ENCODE measurements around the gene SUN1. TPM values are rescaled to one million over a fixed set of nuclear protein-coding genes. Genes with fewer than 3 reads are reported as not detected.

The SUN1 gene
- total and polyA plus RNA-seq, 10 of the 15 experiments (the other 5 are each of a cell fraction or from before 2014, with no cell fraction given), result 27.8 to 107 (median 65.8) TPM

DNA sequence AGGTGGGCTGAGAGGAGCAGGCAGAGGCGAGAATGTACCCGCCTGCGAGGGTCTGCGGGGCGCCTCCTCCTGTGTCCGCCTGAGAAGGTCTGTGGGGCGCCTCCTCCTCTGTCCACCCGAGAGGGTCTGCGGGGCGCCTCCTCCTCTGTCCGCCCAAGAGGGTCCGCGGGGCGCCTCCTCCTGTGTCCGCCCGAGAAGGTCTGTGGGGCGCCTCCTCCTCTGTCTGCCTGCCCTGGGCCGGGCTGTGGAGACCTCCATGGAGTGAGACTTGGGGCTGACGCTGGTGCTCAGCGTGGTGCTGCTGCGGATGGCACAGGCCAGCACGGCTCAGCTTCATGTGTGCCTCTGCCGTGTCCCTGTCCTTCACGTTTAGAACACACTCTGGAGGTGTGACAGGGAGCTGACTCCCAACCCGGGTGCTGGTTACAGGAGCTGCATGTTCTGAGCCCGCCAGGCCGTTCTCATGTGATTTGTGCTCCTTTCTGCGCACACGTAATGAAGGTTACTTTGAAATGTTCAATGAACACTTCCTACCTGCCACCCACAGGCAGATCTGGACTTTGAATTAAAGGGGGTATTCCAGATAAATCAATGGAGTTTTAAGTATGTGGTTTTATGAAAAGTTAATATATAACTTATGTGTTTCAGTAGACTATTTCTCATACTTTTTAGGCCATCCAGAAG lies 23.6 kb downstream of the SUN1 start:
- CTCF ChIA-PET, result no interaction called here
- H2AFZ ChIP-seq (ENCODE audit: control insufficient read depth, low read depth, low read length), result no peak overlapping the region
- 97% methylated on average over 21 of the region's 29 CpGs for WGBS (ENCODE audit: insufficient coverage, insufficient replicate concordance, low lambda C conversion rate, missing lambda C conversion rate)
- POLR2A ChIA-PET, result no interaction called here
- no peak for FAIRE-seq
- no peak overlapping the region for H3K4me2 ChIP-seq (ENCODE audit: control insufficient read depth, insufficient read depth)
- no peaks in the 10 kb centered on the region for H3K27me3 ChIP-seq (replicated peaks in 1 of 2; ENCODE audit: control insufficient read depth in 2 of 2, insufficient read depth in 2 of 2, low read length in 1 of 2)
- H3K9ac ChIP-seq (ENCODE audit: control insufficient read depth, insufficient read depth, low read length), result no peak overlapping the region
- H3K36me3 ChIP-seq (ENCODE audit: control insufficient read depth in 2 of 2, insufficient read depth in 2 of 2, low read length in 1 of 2), result peaks cover 35 to 48% of the 10 kb centered on the region in 2 experiments
- H3K4me1 ChIP-seq (ENCODE audit: control insufficient read depth, insufficient read depth, low read length), result no peaks in the 10 kb centered on the region
- SMC1A ChIA-PET (ENCODE audit: uncharacterized antibody, unreplicated experiment), result no interaction called here
- TF ChIP-seq CEBPB (IDR thresholded peaks at IDR 0.05; ENCODE audit: borderline replicate concordance in 1 of 2, low read depth in 2 of 2, low read length in 2 of 2) (no peak), CHD4 (IDR thresholded peaks at IDR 0.05) (no peak), SRF (IDR thresholded peaks at IDR 0.05; ENCODE audit: low read depth in 2 of 2, low read length in 2 of 2) (no peak), NR2C2 (IDR thresholded peaks at IDR 0.05; ENCODE audit: borderline replicate concordance, control insufficient read depth, insufficient read length, low read depth) (no peak), ZNF217 (IDR thresholded peaks at IDR 0.05) (no peak), NR2C1 (IDR thresholded peaks at IDR 0.05) (no peak), NFYA (IDR thresholded peaks at IDR 0.05; ENCODE audit: borderline replicate concordance, low read depth, low read length) (no peak)
- TF ChIP-seq, protein P1, sequence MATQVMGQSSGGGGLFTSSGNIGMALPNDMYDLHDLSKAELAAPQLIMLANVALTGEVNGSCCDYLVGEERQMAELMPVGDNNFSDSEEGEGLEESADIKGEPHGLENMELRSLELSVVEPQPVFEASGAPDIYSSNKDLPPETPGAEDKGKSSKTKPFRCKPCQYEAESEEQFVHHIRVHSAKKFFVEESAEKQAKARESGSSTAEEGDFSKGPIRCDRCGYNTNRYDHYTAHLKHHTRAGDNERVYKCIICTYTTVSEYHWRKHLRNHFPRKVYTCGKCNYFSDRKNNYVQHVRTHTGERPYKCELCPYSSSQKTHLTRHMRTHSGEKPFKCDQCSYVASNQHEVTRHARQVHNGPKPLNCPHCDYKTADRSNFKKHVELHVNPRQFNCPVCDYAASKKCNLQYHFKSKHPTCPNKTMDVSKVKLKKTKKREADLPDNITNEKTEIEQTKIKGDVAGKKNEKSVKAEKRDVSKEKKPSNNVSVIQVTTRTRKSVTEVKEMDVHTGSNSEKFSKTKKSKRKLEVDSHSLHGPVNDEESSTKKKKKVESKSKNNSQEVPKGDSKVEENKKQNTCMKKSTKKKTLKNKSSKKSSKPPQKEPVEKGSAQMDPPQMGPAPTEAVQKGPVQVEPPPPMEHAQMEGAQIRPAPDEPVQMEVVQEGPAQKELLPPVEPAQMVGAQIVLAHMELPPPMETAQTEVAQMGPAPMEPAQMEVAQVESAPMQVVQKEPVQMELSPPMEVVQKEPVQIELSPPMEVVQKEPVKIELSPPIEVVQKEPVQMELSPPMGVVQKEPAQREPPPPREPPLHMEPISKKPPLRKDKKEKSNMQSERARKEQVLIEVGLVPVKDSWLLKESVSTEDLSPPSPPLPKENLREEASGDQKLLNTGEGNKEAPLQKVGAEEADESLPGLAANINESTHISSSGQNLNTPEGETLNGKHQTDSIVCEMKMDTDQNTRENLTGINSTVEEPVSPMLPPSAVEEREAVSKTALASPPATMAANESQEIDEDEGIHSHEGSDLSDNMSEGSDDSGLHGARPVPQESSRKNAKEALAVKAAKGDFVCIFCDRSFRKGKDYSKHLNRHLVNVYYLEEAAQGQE (IDR thresholded peaks at IDR 0.05; ENCODE audit: low read depth, low read length), result no peak
- RAD21 ChIA-PET (ENCODE audit: unreplicated experiment), result no interaction called here
- in situ Hi-C loops (cut with MboI) (no loop called here), intact Hi-C loops (cut with micrococcal nuclease; ENCODE audit: unreplicated experiment) (no loop called here)
- DNase-seq (ENCODE audit: low read depth, low spot score), result no peak
- BruUV-seq (replicated peaks), result no TSS peak
- H3K9me3 ChIP-seq (replicated peaks; ENCODE audit: control insufficient read depth, insufficient read depth, low read length), result no peaks in the 10 kb centered on the region
- H3K27ac ChIP-seq (ENCODE audit: control insufficient read depth, insufficient read depth), result no peak overlapping the region
- no peaks in the 10 kb centered on the region for H3K79me2 ChIP-seq (ENCODE audit: control insufficient read depth, insufficient read depth, low read length)
- no peak for ATAC-seq
- no peaks in the 10 kb centered on the region for H4K20me1 ChIP-seq (ENCODE audit: control insufficient read depth, insufficient read depth)
- H3K4me3 ChIP-seq, result no peak overlapping the region
